Karpas-422 (cell line): ENCODE data around the gene IQSEC1. TPM values are rescaled to one million over a fixed set of nuclear protein-coding genes. Genes with fewer than 3 reads are reported as not detected.
A peak's percentile ranks its signal among the peaks of the same experiment; 100 is the strongest.

Experiments
- DNase-seq: peaks from one replicate; pipeline ENCODE4 v3.0.0-alpha.2; 2015
- H2AFZ ChIP-seq: fragments of 200-600 bp; sonication (generic); 2 replicates; pipeline ENCODE4 v1.6.1; 2014; ENCODE audit warnings: antibody characterized with exemption, low read length, mixed read lengths
- H3K27ac ChIP-seq: fragments of 200-600 bp; sonication (generic); 2 replicates; pipeline ENCODE4 v1.5.1; 2014; ENCODE audit warnings: mild to moderate bottlenecking, low read length, moderate library complexity
- H3K27me3 ChIP-seq: fragments of 200-600 bp; sonication (generic); 2 replicates; pipeline ENCODE4 v1.6.1; 2014; ENCODE audit warnings: low read length, mixed read lengths
- H3K36me3 ChIP-seq: fragments of 200-600 bp; sonication (generic); 2 replicates; pipeline ENCODE4 v1.6.1; 2014; ENCODE audit warnings: low read length, mixed read lengths; ENCODE audit not compliant: insufficient read depth
- H3K4me1 ChIP-seq: fragments of 200-600 bp; sonication (generic); 2 replicates; pipeline ENCODE4 v1.6.1; 2014; ENCODE audit warnings: mild to moderate bottlenecking, low read length, mixed read lengths
- H3K4me2 ChIP-seq: fragments of 200-600 bp; sonication (generic); 2 replicates; pipeline ENCODE4 v1.6.1; 2014; ENCODE audit warnings: low read length, low read depth, mild to moderate bottlenecking; ENCODE audit not compliant: poor library complexity, severe bottlenecking
- H3K4me3 ChIP-seq: fragments of 200-600 bp; sonication (generic); 2 replicates; pipeline ENCODE4 v1.5.1; 2014; ENCODE audit warnings: mild to moderate bottlenecking, antibody characterized with exemption, low read length, mixed read lengths
- H3K79me2 ChIP-seq: fragments of 200-600 bp; sonication (generic); 2 replicates; pipeline ENCODE4 v1.6.1; 2014; ENCODE audit warnings: mild to moderate bottlenecking, low read length, mixed read lengths
- H3K9ac ChIP-seq: fragments of 200-600 bp; sonication (generic); 2 replicates; pipeline ENCODE4 v1.6.0; 2014; ENCODE audit warnings: low read length
- H3K9me2 ChIP-seq: fragments of 200-600 bp; sonication (generic), shearing (Covaris generic); replicated peaks from 2 replicates; pipeline ENCODE4 v1.6.0; 2014; ENCODE audit warnings: mild to moderate bottlenecking, low read length, moderate library complexity; ENCODE audit not compliant: insufficient read depth
- H3K9me3 ChIP-seq: fragments of 300-700, 200-600 bp; sonication (generic); 2 replicates; pipeline ENCODE4 v1.6.1; 2014; ENCODE audit warnings: low read length, mixed read lengths
- H4K20me1 ChIP-seq: fragments of 200-600 bp; sonication (generic); 2 replicates; pipeline ENCODE4 v1.6.1; 2014; ENCODE audit warnings: mild to moderate bottlenecking, antibody characterized with exemption, low read length, low read depth; ENCODE audit not compliant: insufficient read depth
- total RNA-seq: library from RNA; depleted of rRNA; stranded (reverse); fragments of >200 nt; shearing (Covaris generic); gene quantifications from 2 replicates; pipeline ENCODE4 v1.2.3, GENCODE V29; 2014; ENCODE audit warnings: low replicate concordance

The IQSEC1 gene
- total RNA-seq, 1 experiment from 2014 or later, result 4.7 TPM

DNA sequence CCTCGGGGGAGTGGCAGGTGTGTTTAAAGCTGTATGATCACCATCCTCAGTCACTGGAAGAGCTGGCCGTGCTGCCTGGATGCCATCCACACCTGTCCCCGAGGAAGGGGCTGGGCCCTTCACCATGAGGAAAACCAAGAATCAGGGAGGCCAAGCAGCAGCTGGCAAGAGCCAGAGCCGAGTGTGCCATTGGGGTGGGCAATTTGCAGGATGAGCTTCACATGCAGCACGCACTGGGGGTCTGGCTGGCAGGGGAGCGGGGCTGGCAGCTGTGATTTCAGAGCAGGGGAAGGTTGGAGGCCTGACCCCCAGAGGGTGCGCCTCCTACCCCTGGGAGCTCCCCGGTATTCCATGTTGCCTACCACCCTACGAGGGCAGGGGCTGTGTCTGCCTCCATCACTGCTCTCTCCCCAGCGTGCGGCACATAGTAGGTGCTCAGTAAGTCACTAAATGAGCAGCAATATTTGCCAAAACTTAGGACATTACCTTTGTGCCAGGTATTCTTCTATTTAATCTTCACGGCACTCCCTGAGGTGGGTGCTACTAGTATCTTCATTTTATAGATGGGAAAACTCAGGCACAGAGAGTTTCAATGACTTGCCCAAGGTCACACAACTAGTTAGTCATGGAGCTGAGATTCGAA, 30.3 kb upstream of the IQSEC1 start:
- DNase-seq, result no peak
- H3K27me3 ChIP-seq, result no peaks in the 10 kb centered on the region
- no peaks in the 10 kb centered on the region for H3K79me2 ChIP-seq
- H3K4me2 ChIP-seq, result no peak overlapping the region
- H3K9ac ChIP-seq, result no peak overlapping the region
- H2AFZ ChIP-seq, result no peak overlapping the region
- H3K4me1 ChIP-seq, result no peaks in the 10 kb centered on the region
- no peaks in the 10 kb centered on the region for H3K9me3 ChIP-seq
- no peaks in the 10 kb centered on the region for H3K9me2 ChIP-seq
- H3K36me3 ChIP-seq, result no peaks in the 10 kb centered on the region
- H3K4me3 ChIP-seq, result no peak overlapping the region
- H3K27ac ChIP-seq, result no peak overlapping the region
- peaks cover 43% of the 10 kb centered on the region; the same call in 1 of the 2 replicates for H4K20me1 ChIP-seq

DNA sequence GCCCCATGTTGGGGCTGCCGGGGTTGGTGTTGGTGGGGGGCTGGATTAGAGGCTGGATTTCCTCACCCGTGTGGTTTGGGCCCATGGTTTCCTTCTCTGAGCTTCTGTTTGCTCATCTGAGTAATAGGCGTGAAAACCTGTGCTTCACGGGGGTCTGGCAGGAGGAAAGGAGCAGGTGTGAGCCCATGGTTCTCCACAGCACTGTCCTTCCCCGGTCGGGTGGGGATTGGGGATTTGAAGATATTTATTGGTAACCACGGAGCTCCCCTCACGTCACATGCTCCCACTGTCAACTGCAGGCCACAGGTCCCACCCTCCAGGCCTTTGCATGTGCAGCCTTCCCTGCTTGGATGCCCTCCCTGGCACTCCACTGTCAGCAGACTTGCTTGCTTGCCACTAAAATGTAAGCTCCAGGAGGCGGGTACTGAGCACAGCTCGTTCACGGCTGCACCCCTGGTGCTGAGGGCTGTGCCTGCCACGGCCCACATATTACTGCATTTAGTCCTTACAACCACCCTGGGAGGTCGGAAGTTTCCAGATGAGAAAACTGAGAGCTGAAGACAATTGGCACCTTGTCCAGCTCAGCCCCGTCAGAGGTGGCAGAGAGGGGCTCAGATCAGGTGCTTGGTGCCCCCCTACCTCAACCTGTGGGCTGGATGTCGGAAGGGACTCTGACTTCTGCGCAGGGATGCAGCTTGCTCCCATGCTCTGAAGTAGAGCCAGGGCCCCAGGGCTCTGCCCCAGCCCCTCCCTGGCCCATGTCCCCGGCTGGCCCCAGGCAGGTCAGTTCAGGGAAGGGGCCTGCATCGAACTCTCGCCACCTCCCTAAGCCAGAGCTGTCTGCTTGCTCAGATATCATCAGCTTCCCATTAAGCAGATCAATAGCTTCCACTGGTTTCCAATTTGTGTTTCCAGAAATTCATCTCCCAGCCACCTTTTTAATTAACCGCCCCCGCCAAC, 29.4 kb upstream of the IQSEC1 start:
- H3K27ac ChIP-seq, result no peak overlapping the region
- no peaks in the 10 kb centered on the region for H3K9me2 ChIP-seq
- no peaks in the 10 kb centered on the region for H3K4me1 ChIP-seq
- no peaks in the 10 kb centered on the region for H3K79me2 ChIP-seq
- H2AFZ ChIP-seq, result no peak overlapping the region
- H3K4me3 ChIP-seq, result no peak overlapping the region
- H3K9ac ChIP-seq, result no peak overlapping the region
- H3K4me2 ChIP-seq, result no peak overlapping the region
- H3K9me3 ChIP-seq, result no peaks in the 10 kb centered on the region
- DNase-seq, result no peak
- H3K36me3 ChIP-seq, result no peaks in the 10 kb centered on the region
- H4K20me1 ChIP-seq, result peaks cover 46% of the 10 kb centered on the region
- no peaks in the 10 kb centered on the region for H3K27me3 ChIP-seq

DNA sequence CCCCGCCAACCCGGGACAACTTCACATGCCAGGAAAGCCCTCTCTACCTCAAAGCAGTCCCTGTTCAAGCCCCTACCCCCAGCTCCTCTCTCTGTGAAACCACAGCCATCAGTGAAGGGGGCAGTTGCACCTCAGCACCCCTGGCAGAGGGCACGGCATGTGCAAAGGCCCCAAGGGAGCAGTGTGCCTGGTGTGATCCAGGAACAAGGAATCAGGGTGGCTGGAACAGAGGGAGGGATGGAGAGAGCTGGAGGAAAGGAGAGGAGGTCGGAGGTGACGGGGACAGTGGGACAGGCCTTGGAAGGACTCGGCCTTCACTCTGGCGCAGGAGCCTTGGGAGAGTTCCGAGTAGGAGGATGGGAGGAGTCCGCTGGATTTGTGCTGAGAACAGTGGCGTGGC, 26.5 kb upstream of the IQSEC1 start:
- Histone ChIP-seq H3K27me3 (no peaks in the 10 kb centered on the region), H3K4me3 (no peak overlapping the region), H3K36me3 (no peaks in the 10 kb centered on the region), H3K9me2 (no peaks in the 10 kb centered on the region), H4K20me1 (peaks cover 40% of the 10 kb centered on the region), H3K4me2 (no peak overlapping the region), H2AFZ (no peak overlapping the region), H3K9ac (no peak overlapping the region), H3K79me2 (no peaks in the 10 kb centered on the region), H3K9me3 (no peaks in the 10 kb centered on the region), H3K4me1 (no peaks in the 10 kb centered on the region), H3K27ac (no peak overlapping the region)
- DNase-seq, result no peak

DNA sequence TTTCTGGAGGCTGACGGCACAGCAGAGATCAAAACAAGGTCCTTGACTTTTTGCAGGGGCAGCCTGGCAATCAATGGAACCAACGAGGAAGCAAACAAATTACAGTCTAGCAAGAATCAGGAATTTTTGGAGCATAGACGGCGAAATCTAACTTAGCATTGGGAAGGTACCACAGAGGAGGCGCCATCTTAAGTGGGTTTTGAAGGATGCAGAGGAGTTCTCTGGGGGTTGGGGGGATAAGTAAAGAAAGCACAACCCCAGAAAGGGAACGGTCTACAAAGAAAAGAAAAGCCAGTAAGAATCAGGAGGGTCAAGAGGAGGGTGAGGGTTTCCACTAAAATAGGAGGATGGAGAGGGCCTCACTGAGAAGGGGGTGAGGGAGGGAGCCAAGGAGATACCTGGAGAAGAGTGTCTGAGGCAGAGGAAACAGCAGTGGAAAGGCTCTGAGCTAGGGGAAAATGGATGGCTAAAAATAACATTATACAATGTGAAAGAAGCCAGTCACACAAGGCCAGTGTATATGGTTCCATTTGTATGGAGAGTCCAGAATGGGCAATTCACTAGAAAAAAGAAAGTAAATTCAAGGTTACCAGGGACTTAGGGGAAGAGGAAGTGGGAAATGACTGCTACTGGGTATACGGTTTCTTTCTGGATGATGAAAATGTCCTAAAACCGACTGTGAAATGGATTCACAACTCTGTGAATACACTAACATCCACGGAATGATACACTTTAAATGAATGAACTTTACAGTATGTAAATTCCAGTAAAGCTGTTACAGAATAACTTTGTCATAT, 25.2 kb upstream of the IQSEC1 start:
- Histone ChIP-seq H3K4me1 (no peaks in the 10 kb centered on the region), H2AFZ (no peak overlapping the region), H3K4me2 (no peak overlapping the region), H3K27me3 (no peaks in the 10 kb centered on the region), H3K36me3 (no peaks in the 10 kb centered on the region), H3K79me2 (no peaks in the 10 kb centered on the region), H3K4me3 (no peak overlapping the region), H3K27ac (no peak overlapping the region), H3K9me2 (no peaks in the 10 kb centered on the region), H4K20me1 (peaks cover 42% of the 10 kb centered on the region), H3K9ac (no peak overlapping the region), H3K9me3 (no peaks in the 10 kb centered on the region)
- DNase-seq, result no peak

DNA sequence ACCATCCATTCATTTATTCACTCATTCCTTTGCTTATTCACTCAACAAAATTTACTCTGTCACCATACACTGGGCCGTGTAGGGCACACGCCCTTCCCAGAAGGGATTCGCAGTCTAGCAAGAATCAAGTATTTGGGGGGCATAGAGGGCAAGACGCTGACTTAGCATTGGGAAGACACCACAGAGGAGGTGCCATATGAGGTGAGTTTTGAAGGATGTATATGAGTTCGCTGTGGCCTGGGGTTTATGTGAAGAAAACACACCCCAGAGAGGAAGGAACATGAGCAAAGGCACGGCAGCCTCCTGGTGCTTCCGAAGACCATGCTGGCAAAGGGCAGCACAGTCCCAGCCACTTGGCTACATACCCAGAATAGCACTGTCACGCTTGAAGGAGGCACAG, 23.1 kb upstream of the IQSEC1 start:
- H3K9me3 ChIP-seq, result no peaks in the 10 kb centered on the region
- H3K4me2 ChIP-seq, result no peak overlapping the region
- no peaks in the 10 kb centered on the region for H3K27me3 ChIP-seq
- H4K20me1 ChIP-seq, result peaks cover 44% of the 10 kb centered on the region
- H3K79me2 ChIP-seq, result no peaks in the 10 kb centered on the region
- no peak overlapping the region for H3K9ac ChIP-seq
- no peak overlapping the region for H3K4me3 ChIP-seq
- no peak for DNase-seq
- H3K4me1 ChIP-seq, result no peaks in the 10 kb centered on the region
- no peaks in the 10 kb centered on the region for H3K36me3 ChIP-seq
- H3K27ac ChIP-seq, result no peak overlapping the region
- H3K9me2 ChIP-seq, result no peaks in the 10 kb centered on the region
- H2AFZ ChIP-seq, result no peak overlapping the region

DNA sequence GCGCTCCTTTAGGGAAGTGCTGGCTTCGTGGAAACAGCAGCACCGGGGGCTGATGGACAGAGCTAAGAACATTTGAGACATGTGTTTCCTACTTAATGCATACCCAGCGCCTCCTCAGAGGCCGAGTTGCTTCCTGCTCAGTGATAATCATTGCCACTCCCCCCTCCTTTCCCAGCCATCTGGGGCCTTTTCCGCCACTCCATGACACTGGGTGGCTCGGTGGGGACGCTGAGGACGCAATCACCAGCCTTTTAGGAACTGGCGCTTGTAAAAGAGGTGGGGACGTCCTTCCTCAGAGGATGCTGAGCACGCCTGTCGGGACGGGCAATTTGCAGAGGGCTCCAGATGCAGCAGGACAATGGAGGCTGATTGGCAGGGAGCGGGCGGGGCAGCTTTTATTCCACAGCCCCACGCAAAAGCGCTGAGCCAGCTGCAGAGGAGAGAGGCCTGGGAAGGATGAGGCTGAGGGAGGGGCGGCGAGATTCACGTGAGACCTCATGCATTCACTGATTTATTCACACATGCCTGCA, 22.2 kb upstream of the IQSEC1 start:
- Histone ChIP-seq H3K36me3 (no peaks in the 10 kb centered on the region), H2AFZ (no peak overlapping the region), H3K9me2 (no peaks in the 10 kb centered on the region), H3K79me2 (no peaks in the 10 kb centered on the region), H4K20me1 (peaks cover 43% of the 10 kb centered on the region), H3K4me2 (no peak overlapping the region), H3K9me3 (no peaks in the 10 kb centered on the region), H3K27ac (no peak overlapping the region), H3K27me3 (no peaks in the 10 kb centered on the region), H3K4me1 (no peaks in the 10 kb centered on the region), H3K4me3 (no peak overlapping the region), H3K9ac (no peak overlapping the region)
- DNase-seq, result no peak

DNA sequence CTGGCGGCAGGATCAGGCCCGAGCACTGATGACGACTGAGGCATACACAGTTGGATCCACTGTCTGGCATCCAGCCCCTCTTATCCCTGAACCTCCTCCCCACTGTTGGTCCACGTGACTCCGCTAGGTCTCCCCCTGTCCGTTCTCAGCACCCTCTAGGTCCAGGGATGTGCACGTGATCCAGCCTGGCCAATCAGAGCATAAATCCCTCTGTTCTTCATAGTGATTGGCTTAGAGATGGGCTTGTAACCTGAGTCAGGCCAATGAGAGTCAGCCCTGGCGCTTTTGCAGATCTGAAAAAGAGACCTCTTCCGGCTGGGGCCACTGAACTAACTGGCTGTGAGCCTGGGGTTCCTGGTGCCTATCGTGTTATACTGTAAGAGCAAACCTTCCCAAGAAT, 20.5 kb upstream of the IQSEC1 start:
- DNase-seq, result peak; percentile 69
- Histone ChIP-seq H3K9me3 (no peaks in the 10 kb centered on the region), H3K9ac (no peak overlapping the region)

More for the DNA sequence above, 20.5 kb upstream of the IQSEC1 start:
- Histone ChIP-seq H3K79me2 (no peaks in the 10 kb centered on the region), H3K9me2 (no peaks in the 10 kb centered on the region), H3K4me2 (no peak overlapping the region), H3K4me3 (no peak overlapping the region), H3K27me3 (no peaks in the 10 kb centered on the region), H4K20me1 (peaks cover 31% of the 10 kb centered on the region), H3K4me1 (peaks cover under 1% of the 10 kb centered on the region), H2AFZ (no peak overlapping the region), H3K36me3 (no peaks in the 10 kb centered on the region), H3K27ac (no peak overlapping the region)
